ENCODE results near the gene PRTFDC1.
"Not testable (repeated sequence)": the region's sequence is repeated elsewhere in the genome, so short reads cannot be mapped to it uniquely, and the experiment has no call there.

The PRTFDC1 gene

DNA sequence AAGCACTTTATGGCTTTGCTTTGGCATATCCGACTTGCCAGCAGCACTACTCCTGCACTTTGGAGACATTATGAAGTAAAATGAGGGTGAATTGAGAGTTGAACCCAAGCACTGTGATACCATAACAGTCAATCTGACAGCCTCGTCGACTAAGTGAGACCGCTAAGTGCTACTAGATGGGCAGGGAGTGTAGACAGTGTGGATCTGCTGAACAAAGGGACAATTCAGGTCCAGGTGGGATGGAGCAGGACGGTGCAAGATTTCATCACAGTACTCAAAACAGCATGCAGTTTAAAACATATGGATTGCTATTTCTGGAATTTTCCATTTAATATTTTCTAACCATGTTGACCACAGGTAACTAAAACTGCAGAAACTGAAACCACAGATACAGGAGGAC, 20.8 kb upstream of the PRTFDC1 start:
- no peaks in the 10 kb centered on the region for H3K9me3 Mint-ChIP-seq
- H3K4me3 Mint-ChIP-seq, result no peak overlapping the region
- ATAC-seq, result no peak
- no peaks in the 10 kb centered on the region for H3K4me1 Mint-ChIP-seq
- H3K27me3 Mint-ChIP-seq, result no peaks in the 10 kb centered on the region
- no peak overlapping the region for H3K27ac Mint-ChIP-seq
- no peak for DNase-seq

DNA sequence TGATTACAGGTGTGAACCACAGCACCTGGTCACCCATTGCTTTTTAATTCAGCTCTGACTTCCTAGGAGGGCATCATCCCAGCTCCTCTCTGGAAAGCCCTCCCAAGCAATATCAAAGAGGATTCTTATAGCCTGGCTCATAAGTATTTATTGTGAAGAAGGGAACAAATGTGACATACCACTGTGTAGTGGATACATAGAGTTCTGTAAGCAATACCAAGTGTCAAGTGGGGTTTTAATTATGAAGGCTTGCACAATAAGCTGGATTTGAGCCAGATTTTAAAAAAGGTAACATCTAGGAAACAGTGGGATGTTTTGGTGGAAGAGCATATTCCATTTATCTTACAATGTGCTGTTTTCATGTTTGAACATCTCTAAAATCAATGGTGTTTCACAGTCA, 19.0 kb upstream of the PRTFDC1 start:
- Mint-ChIP-seq H3K27ac (no peak overlapping the region), H3K4me1 (no peaks in the 10 kb centered on the region), H3K4me3 (no peak overlapping the region), H3K27me3 (no peaks in the 10 kb centered on the region), H3K9me3 (no peaks in the 10 kb centered on the region)
- no peak for ATAC-seq
- DNase-seq, result no peak

DNA sequence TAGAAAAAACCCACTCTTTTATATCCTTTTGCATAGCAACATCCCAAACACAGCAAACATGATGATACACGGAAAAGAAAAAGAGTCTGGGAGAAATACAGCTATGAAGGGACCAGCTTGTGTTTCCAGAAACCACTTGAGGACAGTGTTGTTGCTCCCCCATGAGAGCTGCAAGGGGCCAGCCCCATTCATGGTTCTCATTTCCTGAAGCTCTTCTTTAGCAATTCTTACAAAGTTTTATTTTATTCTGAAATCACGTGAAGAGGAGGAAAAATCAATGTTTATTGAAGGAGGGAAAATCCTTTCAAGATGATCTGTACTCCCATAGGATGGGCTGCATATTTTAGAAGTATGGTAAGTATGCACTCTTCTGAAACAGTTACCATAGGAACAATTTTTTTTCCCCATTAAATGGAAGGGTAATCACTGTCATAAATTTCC, 17.5 kb upstream of the PRTFDC1 start:
- no peaks in the 10 kb centered on the region for H3K9me3 Mint-ChIP-seq
- H3K27me3 Mint-ChIP-seq, result no peaks in the 10 kb centered on the region
- H3K27ac Mint-ChIP-seq, result no peak overlapping the region
- DNase-seq (no peak), ATAC-seq (no peak)
- no peaks in the 10 kb centered on the region for H3K4me1 Mint-ChIP-seq
- no peak overlapping the region for H3K4me3 Mint-ChIP-seq

DNA sequence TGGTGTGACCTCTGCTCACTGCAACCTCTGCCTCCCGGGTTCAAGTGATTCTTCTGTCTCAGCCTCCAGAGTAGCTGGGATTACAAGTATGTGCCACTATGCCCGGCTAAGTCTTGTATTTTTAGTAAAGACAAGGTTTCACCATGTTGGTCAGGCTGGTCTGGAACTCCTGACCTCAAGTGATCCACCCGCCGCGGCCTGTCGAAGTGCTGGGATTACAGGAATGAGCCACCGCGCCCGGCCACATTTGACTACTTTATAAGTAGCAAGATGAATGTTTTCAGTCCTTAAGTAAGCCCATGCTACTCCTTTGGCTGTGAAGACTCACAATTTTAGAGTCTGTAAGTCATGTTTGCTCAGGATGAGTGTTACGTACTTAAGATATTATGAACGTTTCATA, 16.5 kb upstream of the PRTFDC1 start:
- H3K9me3 Mint-ChIP-seq, H3K4me1 Mint-ChIP-seq, H3K27me3 Mint-ChIP-seq, DNase-seq, H3K4me3 Mint-ChIP-seq, H3K27ac Mint-ChIP-seq, ATAC-seq: not testable (repeated sequence)

DNA sequence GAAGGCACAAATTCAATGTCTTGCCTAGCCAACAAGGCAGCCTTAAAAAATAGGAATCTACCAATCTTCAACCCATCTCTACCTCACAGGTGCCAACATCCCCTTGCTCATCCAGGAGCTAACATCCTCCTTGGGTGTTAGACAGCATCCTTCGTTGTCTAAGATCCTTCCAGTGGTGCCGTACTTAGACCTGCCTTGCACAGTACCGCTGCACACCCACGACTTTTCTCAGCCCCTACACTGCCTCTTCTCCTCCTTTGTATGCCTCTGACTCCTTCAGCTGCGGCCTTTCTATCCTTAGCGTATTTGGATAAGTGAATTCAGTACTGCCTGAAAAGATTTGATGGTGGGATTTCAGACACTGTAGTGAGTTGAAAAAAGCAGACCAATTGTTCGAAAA, 15.9 kb upstream of the PRTFDC1 start:
- Mint-ChIP-seq H3K4me3 (no peak overlapping the region), H3K9me3 (no peaks in the 10 kb centered on the region), H3K27me3 (no peaks in the 10 kb centered on the region), H3K27ac (no peak overlapping the region), H3K4me1 (no peaks in the 10 kb centered on the region)
- ATAC-seq, result no peak
- no peak for DNase-seq

DNA sequence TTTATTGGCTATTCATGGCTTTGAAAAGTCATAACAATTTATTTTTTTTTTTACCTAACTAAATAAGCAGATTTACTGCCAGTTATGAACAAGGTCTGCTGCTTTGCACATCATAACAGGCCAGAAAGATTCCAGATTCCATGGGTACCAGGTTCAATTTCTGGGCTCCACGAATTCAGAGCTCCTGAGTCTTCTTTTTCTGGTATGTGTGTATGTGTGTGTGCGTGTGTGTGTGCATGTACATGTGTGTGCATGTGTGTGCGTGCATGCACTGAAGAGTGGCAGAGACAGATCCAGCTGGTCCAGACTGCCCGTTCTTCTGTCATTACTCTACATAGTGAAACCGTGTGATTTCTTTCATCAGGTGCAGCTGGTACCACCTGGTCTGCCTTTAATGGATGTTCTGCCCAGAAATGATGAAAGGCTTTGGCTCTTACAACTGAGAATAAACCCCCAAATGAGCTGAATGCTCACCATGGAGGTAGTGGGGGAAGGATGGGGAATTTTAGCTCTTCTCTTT, 14.6 kb upstream of the PRTFDC1 start:
- Mint-ChIP-seq H3K4me3 (no peak overlapping the region), H3K27me3 (no peaks in the 10 kb centered on the region), H3K4me1 (peaks cover 9% of the 10 kb centered on the region), H3K9me3 (no peaks in the 10 kb centered on the region), H3K27ac (no peak overlapping the region)
- DNase-seq (no peak), ATAC-seq (no peak)

DNA sequence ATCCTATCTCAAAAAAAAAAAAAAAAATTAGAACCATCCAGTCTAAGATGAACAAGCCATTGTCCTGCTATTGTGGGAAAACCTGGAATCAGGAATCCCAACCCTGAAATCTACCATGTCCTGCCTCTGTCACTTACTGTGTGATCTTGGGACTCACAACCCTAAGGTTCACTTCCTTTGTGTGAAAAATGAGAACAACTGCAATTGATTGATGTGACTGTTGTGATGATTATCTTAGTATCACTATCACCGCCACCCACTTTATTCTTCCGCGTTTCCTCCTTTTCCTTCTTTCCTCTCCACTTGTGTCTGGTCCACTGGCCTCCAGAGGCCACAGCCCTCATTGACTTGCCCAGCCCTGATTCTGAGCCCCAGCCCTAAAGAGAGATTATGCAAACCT, 12.6 kb upstream of the PRTFDC1 start:
- Mint-ChIP-seq H3K27me3 (no peaks in the 10 kb centered on the region), H3K9me3 (no peaks in the 10 kb centered on the region), H3K27ac (no peak overlapping the region), H3K4me1 (peaks cover 9% of the 10 kb centered on the region), H3K4me3 (no peak overlapping the region)
- ATAC-seq (no peak), DNase-seq (no peak)

DNA sequence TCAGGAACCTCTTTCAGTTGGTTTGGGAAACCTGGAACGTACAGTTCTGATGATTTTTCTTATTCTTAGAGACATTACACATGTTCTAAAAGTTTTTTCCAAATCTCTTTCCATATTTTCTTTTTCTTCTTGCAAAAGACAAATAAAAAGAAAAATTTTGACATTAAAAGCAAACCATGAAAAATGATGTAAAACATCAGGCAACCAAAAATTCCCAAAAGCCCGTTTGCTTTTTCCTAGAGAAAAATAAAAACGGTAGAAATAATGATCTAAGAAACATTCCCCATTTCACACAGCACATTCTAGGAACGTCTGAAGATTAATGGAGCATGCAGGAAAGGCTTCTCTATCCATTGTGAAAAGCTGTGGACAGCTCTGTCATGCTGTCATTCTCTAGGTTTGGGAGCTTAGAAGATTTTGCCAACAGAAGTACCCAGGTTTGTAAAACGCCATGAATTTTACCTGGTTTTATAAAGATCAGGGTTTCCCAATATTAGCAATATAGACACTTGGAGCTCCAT, 11.2 kb upstream of the PRTFDC1 start:
- Mint-ChIP-seq H3K9me3 (no peaks in the 10 kb centered on the region), H3K27me3 (no peaks in the 10 kb centered on the region), H3K27ac (no peak overlapping the region), H3K4me1 (peaks cover 9% of the 10 kb centered on the region), H3K4me3 (no peak overlapping the region)
- DNase-seq, result no peak
- no peak for ATAC-seq

DNA sequence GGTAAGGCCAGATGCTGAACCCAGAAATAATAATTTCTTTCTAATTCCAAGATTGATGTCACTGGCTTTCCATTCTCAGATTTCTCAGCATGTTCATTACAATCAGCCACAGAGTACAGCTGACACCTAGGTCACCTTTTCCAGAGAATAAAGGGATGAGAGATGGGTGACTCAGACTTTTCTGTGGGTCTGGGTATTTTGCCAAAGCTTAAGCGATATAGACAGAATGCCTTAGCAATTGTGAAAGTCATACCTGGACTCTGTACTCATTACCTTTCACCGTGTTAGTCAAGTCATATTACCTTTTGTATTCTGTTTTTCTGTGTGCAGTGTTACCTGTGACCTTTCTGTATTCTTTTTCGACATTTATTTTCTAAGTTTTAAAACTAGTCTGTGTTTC, 10.6 kb upstream of the PRTFDC1 start:
- no peak overlapping the region for H3K27ac Mint-ChIP-seq
- no peaks in the 10 kb centered on the region for H3K9me3 Mint-ChIP-seq
- no peaks in the 10 kb centered on the region for H3K27me3 Mint-ChIP-seq
- peaks cover 9% of the 10 kb centered on the region for H3K4me1 Mint-ChIP-seq
- DNase-seq, result no peak
- no peak overlapping the region for H3K4me3 Mint-ChIP-seq
- peak; percentile 62 for ATAC-seq

DNA sequence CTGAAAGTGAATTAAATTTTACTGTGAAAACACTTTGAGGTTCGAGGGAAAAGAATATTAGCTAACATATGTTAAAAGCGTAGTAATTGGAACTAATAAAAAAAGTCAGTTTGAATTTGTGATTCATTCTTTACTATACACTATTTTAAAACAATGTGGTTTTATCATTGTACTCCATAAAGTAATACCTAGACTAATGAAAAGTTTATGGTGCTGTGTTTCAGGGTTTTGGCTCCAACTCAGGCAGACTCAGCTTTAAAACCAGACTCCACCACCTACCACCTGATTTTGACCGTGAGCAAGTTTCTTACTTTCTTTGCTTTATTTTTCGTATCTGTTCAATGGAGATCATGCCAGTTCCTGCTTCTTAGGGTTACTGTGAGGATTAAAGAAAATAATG, 9.2 kb upstream of the PRTFDC1 start:
- DNase-seq (no peak), ATAC-seq (no peak)
- no peak overlapping the region for H3K4me3 Mint-ChIP-seq
- peaks cover 9% of the 10 kb centered on the region for H3K4me1 Mint-ChIP-seq
- H3K27ac Mint-ChIP-seq, result no peak overlapping the region
- H3K9me3 Mint-ChIP-seq, result no peaks in the 10 kb centered on the region
- no peaks in the 10 kb centered on the region for H3K27me3 Mint-ChIP-seq

DNA sequence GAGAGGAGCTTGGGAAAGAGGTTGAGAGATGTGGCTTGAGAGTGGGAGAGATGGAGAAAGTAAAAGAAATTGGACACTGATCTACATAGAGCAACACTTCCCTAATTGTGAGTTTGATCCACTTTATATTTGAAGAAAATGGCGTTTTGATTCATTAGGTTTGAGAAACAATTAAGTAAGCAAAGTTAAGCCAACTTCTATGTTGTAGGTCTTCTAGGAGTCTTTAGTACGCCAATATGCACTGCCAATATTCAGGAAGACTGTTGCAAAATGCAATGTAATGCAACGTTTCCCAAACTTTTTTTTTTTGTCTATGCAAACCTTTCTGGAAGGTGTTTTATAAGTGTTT, 7.0 kb upstream of the PRTFDC1 start:
- H3K27me3 Mint-ChIP-seq, result no peaks in the 10 kb centered on the region
- no peaks in the 10 kb centered on the region for H3K9me3 Mint-ChIP-seq
- ATAC-seq, result no peak
- H3K4me3 Mint-ChIP-seq, result no peak overlapping the region
- no peak for DNase-seq
- no peak overlapping the region for H3K27ac Mint-ChIP-seq
- H3K4me1 Mint-ChIP-seq, result peaks cover 9% of the 10 kb centered on the region

DNA sequence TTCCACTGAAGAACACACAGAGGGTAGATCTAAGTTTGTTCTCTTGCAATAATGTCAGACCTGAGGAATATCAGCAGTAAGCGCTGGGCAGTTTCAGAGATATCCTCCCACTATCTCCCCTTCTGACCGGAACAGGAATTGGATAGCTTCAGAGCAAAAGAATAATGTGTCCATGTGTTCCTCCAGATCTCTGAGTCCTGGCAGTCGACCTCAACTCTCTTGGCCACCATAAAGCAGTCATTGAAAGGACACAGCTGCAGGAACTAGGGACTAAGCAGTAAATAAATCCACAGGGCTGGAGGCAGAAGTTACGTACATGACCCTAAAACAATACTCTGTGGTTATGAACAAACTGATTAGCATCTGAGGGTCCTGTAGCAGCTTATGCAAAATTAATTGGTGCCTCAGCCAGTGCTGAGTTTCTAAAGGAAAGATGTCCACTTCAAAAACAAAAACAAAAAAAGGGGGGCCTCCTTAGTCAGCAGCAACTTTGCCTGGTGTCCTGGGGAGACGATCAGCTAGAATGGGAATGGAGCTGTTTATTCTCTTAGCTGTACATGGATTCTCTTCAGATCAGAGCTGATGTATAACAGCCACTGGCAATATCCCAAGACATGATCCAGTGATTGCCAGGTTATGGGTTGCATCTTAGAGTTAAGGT, 6.4 kb upstream of the PRTFDC1 start:
- H3K27ac Mint-ChIP-seq, result no peak overlapping the region
- DNase-seq, result no peak
- no peaks in the 10 kb centered on the region for H3K9me3 Mint-ChIP-seq
- no peaks in the 10 kb centered on the region for H3K27me3 Mint-ChIP-seq
- H3K4me3 Mint-ChIP-seq, result no peak overlapping the region
- H3K4me1 Mint-ChIP-seq, result peaks cover 9% of the 10 kb centered on the region
- ATAC-seq, result no peak

DNA sequence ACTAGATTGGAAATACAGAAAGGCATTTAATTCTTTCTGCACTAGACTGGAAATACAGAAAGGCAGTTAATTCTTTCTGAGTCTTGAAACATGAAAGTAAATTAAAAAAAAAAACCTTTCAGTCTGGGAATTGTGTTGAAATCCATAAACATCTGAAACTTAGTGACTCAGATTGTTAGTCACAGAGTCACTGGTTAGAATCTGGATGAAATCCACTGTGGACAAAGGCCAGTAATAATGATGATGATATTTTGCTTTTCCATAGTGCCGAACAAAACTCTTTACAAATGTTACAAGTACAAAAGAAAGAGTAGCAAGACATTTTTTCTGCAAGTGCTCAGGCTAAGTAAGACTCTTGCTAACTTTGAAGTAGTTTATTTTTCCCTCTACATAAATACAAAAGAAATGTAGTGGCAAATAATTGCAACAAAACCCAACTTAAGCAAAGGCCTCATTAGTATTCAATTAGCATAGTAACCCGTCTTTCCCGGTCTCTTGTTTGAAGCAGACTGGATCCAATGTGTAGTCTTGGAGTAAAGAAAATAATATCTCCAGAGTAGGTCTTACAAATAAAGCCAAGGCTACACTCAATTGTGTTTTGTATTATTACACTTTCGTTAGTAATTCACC, 5.8 kb upstream of the PRTFDC1 start:
- Mint-ChIP-seq H3K9me3 (no peaks in the 10 kb centered on the region), H3K27me3 (no peaks in the 10 kb centered on the region), H3K27ac (no peak overlapping the region), H3K4me1 (peaks cover 13% of the 10 kb centered on the region), H3K4me3 (no peak overlapping the region)
- ATAC-seq (no peak), DNase-seq (no peak)

DNA sequence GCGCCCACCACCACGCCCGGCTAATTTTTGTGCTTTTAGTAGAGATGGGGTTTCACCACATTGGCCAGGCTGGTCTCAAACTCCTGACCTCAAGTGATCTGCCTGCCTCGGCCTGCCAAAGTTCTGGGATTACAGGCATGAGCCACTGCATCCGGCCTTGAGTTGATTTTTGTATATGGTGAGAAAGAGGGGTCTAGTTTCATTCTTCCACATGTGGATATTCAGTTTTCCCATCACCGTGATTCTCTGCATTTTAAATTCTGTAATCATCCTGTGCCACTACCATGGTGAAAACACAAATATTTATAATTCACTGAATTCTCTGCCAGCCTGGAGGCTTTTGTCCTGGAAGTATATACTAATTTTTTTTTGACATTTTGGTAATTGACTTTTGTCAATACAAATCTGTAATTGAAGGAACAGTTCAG, 5.2 kb upstream of the PRTFDC1 start:
- DNase-seq, H3K27me3 Mint-ChIP-seq, H3K4me3 Mint-ChIP-seq, ATAC-seq, H3K9me3 Mint-ChIP-seq: not testable (repeated sequence)
- peaks cover 13% of the 10 kb centered on the region for H3K4me1 Mint-ChIP-seq
- peak overlapping the region in 1 of 2 donors; percentile 78 for H3K27ac Mint-ChIP-seq

DNA sequence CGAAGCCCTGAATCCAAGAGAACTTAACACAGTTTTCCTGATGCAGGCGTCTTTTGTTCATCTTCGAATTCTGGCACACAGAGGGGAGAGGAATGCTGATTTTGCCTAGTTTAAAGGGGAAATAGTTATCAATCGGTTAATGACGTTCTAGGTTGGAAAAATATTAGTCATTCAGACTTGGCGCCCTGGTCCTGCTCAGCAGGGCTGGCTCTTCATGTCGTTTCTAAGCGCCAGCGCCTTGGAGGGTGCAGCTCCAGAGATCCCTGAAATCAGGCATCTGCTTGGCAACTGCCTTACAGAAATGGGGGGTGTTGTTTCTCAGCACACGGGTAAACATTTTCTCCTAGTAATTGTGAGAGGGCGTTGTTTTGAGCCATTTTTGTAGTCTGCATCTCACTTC, 1.3 kb upstream of the PRTFDC1 start:
- Mint-ChIP-seq H3K27me3 (no peaks in the 10 kb centered on the region), H3K27ac (peak overlapping the region; percentile 91 to 98), H3K4me1 (peaks cover 27% of the 10 kb centered on the region), H3K4me3 (peak overlapping the region; percentile 87 to 88), H3K9me3 (no peaks in the 10 kb centered on the region)
- DNase-seq, result no peak
- no peak for ATAC-seq

DNA sequence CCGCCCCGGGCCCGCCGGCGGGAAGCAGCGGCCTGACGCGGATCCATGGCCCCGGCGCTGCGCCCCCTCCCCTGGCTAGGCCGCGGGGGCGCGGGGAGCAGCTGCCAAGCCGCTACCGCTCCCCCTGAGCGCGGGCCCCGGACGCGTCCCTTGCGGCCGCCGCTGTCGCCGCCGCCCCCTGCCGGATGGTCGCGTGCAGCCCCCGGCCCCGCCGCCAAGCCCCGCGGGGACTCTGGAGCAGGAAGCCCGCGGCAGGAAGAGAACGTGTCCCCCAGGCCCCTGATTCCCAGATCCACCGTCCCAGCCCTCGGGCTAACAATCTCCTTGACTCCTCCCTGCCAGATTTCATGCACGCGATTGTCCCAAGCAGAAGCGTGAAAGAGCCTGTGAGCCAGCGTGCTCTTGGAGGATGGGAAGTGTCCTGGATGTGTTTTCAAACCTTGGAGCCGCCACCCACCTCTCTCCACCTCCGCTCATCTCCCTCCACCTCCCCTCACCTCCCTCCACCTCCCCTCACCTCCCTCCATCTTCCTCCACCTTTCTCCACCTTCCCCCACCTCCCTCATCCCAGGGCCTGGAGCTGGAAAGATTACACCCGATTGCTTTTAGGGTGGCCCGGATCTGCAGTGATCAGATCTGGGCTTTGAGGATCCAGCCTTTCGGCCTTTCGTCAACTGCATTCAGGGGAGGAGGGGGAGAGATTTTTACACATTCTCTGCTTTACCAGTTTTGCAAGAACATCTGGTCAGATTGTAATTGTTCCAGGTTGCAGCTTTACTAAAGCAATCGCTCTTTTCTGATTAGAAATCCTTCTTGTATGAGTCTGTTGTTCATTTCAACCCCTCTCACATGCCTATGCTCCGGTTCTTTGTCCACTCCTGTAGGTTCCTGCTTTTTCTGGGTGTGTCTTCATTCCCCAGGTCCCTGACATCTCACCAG, 570 bp upstream of the PRTFDC1 start:
- Mint-ChIP-seq H3K4me1 (peaks cover 29% of the 10 kb centered on the region), H3K27ac (peak overlapping the region; percentile 96 to 98), H3K27me3 (no peaks in the 10 kb centered on the region), H3K4me3 (peak overlapping the region; percentile 87 to 88), H3K9me3 (no peaks in the 10 kb centered on the region)
- ATAC-seq (peak; percentile 79), DNase-seq (peak; percentile 55 to 61)

All from stimulated activated naive CD8-positive, alpha-beta T cell treated with anti-CD3 and anti-CD28 coated beads, Interleukin-15, amount 100 ng/mL, for 72 hours (primary cell).